Measurements from ENCODE around the gene AKAP6.

Gene AKAP6

DNA sequence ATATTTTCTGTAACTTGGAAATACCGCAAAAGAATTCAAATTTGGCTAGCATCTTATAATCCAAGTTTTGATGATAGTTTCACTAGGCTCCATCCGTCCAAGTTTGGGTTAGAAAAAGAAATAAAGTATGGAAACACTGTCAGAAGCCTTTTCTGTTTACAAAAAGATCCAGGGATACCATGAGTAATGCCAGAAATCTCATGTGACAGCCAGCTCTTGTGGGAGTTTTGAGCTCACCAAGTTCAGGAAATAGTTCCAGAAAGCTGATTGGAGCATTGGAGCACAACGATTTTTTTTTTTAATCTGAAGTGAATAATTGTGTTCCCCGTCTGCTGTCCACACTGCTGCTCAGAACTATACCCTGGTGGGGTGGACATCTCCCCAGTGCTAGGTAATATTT lies 379.9 kb downstream of the AKAP6 start:
- DNase-seq (ENCODE audit: low spot score) = peak; percentile 22

DNA sequence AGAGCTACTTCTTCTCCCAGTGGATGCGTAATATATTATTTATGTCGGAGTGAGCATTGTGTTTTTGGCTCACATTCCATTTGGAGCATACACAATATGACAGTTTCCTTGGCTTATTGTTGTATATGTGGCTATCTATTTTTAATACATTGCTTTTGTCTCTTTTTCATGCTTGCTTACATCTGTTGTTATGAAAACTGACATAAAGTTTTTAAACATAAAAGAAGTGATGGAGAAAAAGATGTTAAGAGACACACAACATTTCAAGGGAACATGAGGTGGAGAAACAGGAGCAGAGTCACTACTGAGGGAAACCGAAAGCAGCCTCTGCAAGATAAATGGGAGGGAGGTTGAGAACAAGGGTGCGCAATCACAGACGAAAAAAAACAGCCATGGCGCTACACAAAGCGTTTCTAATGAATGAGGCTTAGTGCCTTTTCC lies 381.2 kb downstream of the AKAP6 start:
- no peak for DNase-seq (ENCODE audit: low spot score)

DNA sequence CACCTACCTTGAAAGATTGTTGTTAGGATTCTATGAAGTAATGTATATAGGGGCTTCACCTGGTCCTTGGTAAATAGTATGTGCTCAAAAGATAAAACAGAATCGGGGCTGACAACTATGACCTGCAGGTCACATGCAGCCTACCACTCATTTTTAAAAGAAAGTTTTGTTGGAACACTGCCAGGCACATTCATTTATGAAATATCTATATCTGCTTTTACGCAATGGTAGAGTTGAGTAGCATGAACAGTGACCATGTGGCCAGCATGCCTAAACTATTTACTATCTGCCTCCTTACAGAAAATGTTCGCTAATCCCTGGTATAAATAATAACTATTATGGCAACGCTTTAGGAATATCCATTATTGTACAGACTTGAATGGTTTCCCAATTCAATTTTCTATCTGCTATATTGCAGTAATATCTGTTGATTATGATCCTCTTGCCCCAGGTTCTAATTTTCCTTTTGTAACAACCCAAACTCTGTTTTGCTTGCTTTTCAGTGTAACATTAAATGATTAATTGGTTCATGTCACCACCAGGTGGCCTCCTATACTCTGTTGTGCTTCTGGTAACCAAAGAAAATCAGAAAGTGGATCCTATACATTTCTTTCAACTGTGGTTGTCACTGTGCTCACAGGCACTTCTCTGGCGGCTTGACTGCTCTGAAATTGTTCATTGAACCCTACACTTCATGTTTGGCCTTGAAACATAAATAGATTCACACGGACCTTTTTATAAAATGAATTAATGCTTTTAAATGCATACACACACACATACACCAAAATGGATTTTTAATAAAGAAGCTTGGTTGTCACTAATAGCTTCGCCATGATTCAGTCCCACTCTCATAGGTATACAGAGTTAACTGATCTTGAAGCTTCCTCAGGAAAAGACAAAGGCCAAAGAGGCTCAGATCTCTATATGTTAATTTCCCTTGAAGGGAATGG lies 381.9 kb downstream of the AKAP6 start:
- DNase-seq (ENCODE audit: low spot score) = peak; percentile 65

DNA sequence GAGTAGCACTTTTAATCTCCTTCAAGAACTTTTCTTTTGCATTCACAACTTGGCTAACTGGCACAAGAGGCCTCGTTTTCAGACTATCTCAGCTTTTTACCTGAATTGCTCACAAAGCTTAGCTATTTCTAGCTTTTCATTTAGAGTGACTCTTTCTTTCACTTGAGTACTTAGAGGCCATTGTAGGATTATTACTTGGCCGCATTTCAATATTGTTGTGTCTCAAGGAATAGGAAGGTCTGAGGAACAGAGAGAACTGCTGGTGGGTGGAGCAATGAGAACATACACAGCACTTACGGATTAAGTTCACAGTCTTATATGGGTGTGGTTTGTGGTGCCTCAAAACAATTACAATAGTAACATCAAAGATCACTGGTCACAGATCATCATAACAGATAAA lies 384.8 kb downstream of the AKAP6 start:
- DNase-seq (ENCODE audit: low spot score) = no peak

DNA sequence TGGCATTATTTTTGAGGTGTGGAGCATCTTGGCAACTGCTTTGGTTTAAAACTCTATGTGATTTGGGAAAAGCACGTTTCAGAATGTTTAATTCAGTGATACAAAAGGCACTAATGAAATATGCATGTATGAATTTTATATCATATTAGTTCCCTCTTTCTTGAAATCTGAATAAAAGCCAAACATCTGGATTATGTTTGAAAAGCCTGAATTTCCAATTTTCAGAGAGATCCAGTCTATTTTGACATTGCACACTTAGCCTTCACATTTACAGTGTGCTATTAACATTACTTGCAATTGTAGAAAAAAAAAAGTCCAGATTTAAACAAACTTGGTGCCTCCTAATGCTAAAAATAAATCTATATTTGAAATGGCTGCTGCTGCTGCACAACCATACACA lies 390.5 kb downstream of the AKAP6 start:
- DNase-seq (ENCODE audit: low spot score) = no peak

DNA sequence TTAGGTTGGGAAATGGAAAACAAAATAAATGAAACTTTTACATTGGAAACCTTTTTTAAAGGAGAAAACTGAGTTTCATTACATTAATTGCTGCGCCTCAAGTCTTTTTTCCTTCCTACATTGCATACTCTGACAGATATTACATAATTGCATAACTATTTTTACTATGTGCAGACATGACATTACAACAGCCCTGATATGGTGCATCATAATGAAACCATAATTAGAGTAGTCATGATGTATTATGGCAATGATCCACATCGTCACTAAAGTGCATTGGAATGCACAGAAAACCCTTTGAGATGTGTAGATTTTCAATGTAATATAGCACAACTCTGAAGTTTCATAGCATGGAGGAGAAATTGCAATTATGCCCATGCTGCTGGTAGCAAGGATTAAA lies 391.8 kb downstream of the AKAP6 start:
- no peak for DNase-seq (ENCODE audit: low spot score)

DNA sequence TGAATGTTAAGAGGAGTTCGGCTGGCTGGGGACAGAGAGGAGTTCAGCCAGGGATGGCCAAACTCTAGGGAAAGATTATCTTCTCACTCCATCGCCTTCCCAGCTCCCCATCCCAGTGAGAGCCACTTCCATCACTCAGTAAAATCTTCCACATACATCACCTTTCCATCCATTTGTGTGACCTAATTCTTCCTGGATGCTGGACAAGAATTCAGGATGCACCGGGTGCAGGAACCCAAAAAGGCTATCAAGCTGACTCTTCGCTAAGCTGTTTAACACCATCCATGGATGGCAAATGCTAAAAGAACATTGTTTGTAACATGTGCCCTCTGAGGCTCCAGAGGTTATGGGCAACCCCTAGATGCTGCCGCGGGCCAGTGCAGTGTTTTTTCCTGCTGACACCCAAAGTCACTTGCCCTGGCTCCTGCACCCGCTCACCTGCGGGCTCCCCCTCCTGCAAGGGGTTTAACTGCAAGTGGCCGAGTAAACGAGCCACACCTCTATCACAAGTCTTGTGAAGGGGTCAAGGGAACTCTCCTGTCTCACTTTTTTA lies 393.6 kb downstream of the AKAP6 start:
- no peak for DNase-seq (ENCODE audit: low spot score)

DNA sequence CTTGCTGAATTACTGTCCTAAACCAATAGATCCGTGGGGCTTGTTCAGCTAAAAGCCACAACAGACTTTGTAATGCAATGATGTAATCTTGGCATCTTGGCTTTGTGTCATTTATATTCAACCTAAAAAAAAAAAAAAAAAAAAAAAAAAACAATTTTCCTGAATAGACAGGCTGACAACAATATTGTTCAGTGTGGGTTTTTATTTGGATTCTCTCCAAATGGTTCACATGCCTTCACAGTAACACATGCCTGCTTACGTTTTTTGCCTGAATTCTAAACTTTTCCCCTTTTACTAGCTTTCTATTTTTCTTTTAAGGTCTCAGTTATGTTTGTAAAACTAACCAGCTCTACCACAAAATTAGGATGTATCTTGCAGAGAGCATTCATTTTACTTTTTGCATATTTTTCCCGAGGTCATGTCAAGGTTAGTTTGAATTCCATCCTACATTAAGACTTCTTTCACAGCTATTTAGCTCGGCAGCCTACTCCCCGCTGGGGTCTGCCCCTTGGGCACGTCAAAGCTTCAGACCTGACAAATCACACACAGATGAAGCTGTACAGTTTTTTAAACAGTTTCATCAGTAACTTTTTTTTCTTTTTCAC lies 395.9 kb downstream of the AKAP6 start:
- no peak for DNase-seq (ENCODE audit: low spot score)

DNA sequence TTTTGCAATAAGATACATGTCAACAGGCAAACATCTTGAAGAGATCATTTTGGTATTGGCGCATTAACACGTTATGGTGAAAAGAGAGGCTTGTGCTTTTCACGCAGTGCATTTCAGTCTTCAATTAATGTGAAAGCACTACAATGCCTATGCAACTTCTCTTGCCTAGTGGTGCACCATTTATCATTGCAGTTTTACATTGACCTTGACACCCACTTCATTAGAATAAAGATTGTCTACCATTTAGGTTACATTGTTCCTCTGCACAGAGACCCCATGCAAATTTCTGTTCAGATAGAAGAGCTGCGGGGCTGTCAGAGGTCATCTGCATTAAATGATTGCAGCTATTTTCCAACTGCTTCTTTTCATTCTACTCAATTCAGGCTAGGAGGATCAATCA lies 397.4 kb downstream of the AKAP6 start:
- DNase-seq (ENCODE audit: low spot score) = no peak

DNA sequence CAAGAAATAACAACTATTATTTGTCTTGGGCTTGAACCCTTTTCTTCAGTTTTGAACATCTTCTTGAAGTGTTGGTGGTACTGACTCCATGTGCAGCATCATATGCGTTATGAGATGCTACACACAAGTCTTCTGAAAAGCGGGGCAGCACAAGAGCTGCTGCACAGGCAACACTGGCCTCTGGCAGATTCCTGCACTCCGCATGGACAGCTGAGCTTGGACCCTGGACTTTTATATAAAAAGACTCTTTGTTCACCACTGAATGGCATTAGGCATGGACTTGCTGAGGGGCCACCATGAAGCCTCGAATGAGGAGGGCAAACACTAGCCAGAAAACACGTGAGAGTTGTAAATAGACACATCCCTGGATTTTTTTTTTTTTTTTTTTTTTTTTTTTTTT lies 398.7 kb downstream of the AKAP6 start:
- no peak for DNase-seq (ENCODE audit: low spot score)

DNA sequence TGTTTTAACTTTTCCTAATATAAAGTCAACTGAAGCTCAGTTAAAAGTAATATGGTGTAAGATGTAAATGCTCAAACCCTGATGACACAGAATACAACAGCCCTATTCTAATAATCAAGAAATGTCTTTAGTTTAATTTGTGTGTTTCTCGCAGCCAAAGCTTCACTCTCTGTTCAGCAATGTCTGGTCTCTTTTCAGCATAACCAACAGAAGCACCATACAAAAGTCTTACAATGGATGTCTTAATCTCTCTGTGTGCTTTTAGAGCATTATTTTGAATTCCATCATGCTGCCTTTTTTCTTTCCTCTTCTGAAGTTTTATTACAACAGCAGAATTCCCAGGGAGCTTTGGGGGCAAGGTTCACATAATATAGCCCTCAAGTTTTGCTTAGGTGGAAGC lies 399.4 kb downstream of the AKAP6 start:
- no peak for DNase-seq (ENCODE audit: low spot score)

DNA sequence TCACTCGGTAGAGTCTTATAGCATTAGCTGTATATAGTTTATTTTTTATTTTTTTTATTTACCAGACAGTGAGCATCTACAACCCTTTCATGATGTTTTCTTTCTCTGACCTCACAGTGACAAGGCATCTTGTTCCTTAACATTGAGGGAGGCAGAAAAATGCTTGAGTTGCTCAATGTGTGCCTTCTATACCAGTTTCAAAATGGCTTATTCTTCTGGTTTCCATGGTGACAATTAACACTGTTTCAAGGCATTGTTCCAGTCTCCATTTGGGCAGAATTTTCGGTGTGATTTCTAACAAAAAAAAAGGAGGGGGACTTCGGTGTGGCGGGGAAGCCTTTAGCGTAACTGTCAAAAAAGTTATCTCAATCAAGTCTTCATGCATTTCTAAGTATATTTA lies 399.9 kb downstream of the AKAP6 start:
- no peak for DNase-seq (ENCODE audit: low spot score)

DNA sequence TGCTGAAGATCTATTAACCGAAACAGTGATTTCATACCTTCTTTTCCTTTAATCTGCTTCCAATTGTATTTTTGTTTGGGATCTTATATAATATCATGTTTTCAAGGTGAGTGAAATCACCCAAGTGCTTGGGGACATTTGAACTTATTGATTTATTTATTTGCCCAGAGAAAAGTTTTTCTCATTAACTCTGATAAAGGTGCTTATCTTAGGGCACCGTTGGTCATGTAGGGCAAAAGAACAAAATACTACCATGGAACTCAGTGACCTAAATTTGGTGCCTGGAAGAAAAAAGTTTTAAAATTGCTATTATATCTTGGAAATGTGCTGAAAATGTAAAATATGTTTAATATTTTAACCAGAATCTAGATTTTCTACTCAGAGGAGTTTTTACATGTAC lies 402.2 kb downstream of the AKAP6 start:
- no peak for DNase-seq (ENCODE audit: low spot score)

DNA sequence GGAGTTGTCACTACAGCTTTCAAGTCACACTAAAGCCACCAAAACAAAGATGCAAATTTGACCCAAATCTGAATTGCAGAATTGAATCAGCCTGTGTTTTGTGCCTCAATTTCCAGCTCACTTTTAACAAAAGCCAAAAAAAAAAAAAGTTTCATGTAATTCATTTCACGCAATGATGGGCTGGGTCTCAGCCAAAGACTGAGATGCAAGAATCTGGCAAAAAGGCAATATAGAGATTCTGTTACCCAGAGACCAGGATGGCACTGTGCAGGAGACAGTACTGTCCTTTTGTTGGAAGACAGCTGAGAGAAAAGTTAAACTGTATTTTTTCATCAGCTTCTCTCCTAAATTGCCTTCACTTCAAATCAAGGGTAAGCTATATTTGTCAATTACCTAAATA lies 403.9 kb downstream of the AKAP6 start:
- DNase-seq (ENCODE audit: low spot score) = no peak

DNA sequence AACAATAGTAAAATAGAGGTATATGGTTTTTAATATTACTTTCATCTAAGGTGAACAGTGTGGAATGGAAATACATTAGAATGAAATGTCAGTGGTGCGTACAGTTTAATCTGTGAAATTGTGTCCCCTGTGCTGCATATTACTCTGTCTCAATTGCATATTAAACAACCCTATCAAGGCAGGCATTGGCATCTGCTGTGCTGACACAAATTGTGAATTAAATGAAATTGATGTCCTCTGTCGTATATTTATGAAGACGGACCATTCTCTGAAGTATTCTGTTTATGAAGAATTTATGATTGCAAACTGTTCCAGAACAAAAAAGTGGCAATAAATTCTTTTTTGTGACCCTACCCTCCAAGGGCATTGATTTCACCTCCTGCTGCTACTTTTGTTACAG lies 405.2 kb downstream of the AKAP6 start:
- no peak for DNase-seq (ENCODE audit: low spot score)

DNA sequence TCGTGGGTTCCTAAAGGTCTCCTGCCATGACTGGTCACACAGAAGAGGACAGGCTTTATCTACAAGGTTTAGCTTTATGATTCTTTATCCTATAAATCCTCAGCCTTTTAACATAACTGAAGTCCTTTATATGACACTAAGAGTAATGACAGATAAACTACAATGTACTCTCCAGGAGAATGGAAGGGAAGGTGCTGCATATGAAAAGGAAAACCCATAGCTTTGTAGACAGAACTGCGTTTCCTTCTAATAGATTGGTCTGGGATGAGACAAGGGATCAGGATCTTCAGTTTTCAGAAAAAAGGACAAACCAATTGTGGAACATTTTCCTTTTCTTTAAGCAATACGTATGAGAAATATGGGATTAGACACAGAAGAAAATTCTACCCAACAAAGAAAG lies 408.5 kb downstream of the AKAP6 start:
- DNase-seq (ENCODE audit: low spot score) = no peak

DNA sequence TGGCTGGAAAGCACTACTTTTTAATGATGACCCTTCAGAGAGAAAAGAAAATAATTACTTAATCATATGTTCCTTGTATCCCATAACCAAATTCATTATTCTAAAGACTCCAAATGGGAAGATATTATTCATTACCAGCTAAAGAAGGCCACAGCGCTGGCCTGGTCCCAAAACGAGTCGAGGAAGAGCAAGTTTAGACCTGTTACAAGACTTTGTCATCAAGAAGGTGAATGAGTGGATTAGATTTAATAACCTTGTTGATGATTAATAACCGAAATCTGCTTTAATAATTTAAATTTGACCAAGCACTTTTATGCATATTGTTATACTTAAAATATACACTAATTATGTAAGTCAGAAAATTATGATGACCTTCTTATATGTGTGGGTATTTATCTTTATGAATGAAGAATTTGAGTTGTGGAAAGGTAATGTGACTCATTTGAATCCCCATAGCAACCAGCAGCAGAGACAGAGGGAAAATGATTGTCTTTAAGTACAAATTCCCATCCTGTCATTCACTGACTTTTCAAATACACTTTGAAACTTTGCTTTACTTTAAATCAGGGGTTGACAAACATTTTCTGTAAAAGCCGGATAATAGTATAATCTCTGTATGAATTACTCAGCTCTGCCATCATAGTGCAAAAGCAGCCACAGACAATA lies 409.2 kb downstream of the AKAP6 start:
- DNase-seq (ENCODE audit: low spot score) = no peak

DNA sequence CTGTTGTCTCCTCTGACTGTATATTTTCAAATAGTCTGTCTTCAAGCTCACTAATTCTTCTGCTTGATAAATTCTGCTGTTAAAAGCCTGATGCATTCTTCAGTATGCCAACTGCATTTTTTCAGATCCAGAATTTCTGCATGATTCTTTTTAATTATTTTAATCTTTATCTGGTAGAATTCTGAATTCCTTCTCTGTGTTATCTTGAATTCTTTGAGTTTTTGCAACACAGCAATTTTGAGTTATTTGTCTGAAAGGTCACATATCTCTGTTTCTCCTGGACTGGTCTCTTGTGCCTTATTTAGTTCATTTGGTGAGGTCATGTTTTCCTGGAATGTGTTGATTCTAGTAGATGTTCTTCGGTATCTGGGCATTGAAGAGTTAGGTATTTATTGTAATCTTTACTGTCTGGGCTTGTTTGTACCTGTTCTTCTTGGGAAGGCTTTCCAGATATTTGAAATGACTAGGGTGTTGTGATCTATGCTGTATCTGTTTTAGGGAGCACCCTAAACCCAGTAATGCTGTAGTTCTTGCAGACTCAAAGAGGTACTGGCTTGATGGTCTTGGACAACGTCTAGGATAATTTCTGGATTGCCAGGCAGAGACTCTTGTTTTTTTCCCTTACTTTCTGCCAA lies 415.8 kb downstream of the AKAP6 start:
- no peak for DNase-seq (ENCODE audit: low spot score)

DNA sequence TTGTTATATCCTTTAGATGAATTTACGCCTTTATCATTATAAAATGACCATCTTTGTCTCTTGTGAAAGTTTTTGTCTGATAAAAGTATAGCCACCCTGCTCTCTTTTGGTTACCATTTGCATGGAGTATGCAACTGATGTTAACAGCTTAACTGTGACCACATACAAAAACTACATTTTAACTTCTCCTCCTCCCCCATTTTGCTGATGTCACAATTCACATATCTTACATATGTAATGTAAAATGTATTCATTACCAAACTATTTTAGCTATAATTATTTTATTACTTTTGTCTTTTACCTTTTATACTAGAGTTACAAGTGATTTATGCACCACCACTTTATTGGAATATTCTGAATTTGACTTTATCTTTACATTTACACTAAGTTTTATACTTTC lies 425.1 kb downstream of the AKAP6 start:
- DNase-seq (ENCODE audit: low spot score) = no peak

DNA sequence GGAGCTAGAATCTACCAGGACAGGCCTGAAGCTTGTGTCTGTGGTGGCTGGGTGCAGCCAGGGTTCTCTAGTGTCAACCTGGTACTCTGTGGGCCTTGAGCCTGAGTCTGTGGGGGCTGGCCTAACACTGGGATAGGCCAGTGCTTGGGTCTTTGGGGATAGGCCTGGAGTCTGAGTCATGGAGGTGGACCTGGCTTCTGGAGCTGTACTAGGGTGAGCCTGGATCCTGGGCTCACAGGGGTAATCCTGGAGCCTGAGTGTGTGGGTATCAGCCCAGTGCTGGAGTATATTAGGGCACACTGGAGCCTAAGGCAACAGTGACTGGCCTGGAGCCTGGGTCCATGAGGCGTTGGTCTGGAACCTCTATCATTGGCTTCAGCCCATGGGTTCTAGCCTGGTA lies 427.1 kb downstream of the AKAP6 start:
- DNase-seq (ENCODE audit: low spot score) = no peak

DNA sequence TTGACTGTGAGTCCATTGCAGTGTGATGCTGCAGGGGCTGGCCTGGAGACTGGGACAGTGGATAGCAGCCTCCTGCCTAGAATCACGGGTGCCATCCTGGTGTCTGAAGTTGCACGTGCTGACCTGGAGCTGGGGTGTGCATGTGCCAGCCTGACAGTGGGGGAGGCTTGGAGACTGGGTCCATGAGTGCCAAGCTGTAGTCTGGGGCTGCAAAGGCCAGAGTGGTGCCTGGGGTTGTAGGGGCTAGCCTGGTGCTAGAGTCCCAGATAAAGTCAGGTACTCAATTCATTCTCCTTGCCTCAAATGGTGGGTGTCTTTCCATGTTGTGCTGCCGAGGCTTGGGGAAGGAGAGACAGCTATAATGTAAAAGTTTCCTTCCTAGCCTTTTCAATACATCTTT lies 427.7 kb downstream of the AKAP6 start:
- no peak for DNase-seq (ENCODE audit: low spot score)

DNA sequence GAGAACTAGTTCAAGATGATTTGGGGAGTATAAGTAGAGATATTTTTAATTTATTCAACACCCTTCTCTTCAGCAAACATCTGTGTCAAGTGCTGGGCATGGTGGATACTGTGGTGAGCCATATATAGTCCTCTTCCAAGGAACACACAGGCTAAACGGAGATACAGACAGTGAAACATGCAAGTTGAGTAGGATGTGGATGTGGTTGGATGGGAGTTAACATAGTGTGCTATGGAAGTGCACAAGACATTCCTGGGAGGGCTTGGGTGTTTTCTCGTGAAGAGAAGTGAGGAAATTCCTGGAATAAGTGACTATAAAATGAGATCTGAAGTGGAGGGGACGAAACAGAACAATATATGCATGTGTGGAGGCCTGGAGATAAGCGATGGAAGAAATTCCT lies 428.5 kb downstream of the AKAP6 start:
- no peak for DNase-seq (ENCODE audit: low spot score)

Data from RKO (cell line).